GM04503 (cell line): ENCODE measurements around the gene LIMK2.
"Not testable (repeated sequence)": the region's sequence is repeated elsewhere in the genome, so short reads cannot be mapped to it uniquely, and the experiment has no call there.

ENCODE experiments used
- DNase-seq: peaks from one replicate; pipeline ENCODE4 v3.0.0-alpha.2; 2012; ENCODE audit warnings: low read depth

LIMK2 gene

DNA sequence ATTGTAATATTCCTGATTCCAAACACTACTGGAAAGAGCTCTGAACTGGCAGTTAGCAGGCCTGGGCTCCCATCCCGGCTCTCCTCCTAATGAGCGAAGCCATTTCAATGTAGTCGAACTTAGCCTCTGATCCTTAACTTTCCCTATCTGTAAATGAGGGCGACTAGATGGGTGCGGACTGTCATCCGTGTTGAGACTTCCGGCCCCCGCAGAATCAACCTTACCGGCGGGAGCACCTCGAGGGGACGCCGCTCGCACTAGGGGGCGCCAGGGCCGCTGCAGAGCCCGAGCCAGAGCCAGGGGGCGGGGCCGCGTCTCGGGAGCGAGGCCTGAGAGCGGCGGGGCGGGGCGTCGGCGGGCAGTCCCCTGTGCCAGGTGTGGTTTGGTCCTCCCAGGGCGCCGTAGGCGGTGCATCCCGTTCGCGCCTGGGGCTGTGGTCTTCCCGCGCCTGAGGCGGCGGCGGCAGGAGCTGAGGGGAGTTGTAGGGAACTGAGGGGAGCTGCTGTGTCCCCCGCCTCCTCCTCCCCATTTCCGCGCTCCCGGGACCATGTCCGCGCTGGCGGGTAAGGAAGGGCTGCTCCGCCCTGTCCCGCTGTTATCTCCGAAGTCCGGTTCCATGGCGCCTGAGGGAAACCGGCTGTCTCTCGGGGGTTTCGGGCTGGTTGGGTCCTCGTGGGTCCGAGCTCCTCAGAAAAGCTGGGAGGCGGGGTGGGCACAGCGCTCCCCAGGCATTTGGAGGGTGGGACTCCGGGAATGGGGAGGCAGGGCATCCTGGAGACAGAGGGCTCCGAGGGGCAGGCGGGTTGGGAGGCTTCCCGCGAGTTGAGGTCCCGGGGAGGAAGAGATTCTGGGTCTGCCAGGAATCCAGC lies at the start of gene LIMK2:
LIMK2 (plus strand) TSS at position 437 of the 869 bp plus-strand sequence; CDS start at position 548, 111 bp downstream.
- DNase-seq: no peak

DNA sequence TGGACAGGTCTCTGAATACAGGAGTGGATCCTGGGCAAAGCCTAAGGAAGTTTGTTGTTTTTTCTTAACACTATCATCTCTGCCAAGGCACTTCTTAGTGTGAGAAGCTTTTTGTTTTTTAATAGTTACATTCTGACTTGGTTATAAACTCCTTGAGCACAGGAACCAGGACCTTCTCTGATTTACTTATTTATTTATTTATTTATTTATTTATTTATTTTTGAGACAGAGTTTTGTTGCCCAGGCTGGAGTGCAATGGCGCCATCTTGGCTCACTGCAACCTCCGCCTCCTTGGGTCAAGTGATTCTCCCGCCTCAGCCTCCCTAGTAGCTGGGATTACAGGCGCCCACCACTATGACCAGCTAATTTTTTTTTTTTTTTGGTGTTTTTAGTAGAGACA lies 41.1 kb upstream of the LIMK2 start:
- DNase-seq: no peak

- not testable (repeated sequence) for DNase-seq
Observed at GRCh38 chr22:31171734-31172133, 40.4 kb upstream of the LIMK2 start.

- peak; percentile 81 for DNase-seq
Observed at GRCh38 chr22:31173386-31174145, 38.5 kb upstream of the LIMK2 start.

- DNase-seq: no peak
Observed at GRCh38 chr22:31176923-31177322, 35.2 kb upstream of the LIMK2 start.

DNA sequence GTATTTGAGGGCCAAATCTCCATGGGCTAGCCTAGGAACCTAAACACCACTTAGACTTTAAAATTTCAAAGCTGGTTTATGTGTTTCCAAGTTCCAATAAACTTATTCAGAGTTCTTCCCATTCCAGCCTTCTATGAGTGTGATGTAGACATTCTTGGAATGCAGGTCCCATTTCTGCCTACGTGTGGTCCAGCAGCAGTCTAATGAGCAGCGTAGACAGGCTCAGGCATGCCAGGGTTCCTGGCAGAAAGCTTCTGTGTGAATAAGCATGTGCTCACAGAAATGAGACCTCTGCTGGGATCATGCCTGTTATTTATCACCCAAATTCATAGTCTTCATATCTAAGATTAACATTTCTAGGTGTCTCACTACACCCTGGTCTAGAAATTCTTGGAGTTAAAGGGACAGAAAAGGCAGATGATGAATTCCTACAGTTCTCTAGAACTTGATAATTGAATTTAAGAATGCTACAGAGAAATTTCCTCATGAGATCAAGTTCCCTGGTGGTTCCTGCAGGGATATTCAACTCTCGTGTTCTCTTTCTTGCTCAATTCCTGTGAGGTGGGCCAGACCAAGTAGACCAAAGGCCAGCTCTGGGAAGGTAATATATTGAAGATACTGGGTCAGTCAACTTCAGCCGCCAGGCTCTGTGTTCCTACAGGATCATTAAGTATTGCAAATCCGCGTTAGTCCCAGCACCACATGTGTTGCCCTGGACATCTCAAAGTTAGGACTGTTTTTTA lies 34.5 kb upstream of the LIMK2 start:
- DNase-seq: peak; percentile 93

GRCh38 chr22:31178859-31179258 lies 33.2 kb upstream of the LIMK2 start:
- DNase-seq: no peak

- no peak for DNase-seq
Observed at GRCh38 chr22:31179345-31179744, 32.8 kb upstream of the LIMK2 start.

DNA sequence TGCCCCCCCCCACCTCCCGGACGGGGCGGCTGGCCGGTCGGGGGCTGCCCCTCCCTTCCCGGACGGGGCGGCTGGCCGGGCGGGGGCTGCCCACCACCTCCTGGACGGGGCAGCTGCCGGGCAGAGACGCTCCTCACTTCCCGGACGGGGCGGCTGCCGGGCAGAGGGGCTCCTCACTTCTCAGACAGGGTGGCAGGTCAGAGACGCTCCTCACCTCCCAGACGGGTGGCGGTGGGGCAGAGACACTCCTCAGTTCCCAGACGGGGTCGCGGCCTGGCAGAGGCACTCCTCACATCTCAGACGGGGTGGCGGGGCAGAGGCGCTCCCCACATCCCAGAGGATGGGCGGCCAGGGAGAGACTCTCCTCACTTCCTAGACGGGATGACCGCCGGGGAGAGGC lies 28.1 kb upstream of the LIMK2 start:
- DNase-seq: no peak

GRCh38 chr22:31185056-31185455 lies 27.0 kb upstream of the LIMK2 start:
- DNase-seq: no peak

DNA sequence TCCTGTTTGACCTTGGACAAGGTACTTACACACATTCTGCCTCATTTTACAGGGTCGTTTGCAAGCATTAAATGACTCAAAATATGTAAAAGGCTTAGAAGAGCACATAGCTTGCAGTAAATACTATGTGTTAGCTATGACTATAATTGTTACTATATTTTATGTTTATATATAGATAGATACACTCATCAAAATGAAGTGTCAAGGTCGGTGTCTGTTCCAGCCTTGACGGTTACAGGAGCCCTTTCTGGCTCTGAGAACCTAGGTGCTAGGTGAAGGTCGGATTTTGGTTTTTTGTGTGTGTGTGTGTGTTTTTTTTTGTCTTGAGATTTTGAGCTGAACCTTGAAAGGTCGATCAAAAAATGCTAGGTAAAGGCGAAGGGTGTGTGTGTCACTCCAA lies 24.5 kb upstream of the LIMK2 start:
- no peak for DNase-seq

DNA sequence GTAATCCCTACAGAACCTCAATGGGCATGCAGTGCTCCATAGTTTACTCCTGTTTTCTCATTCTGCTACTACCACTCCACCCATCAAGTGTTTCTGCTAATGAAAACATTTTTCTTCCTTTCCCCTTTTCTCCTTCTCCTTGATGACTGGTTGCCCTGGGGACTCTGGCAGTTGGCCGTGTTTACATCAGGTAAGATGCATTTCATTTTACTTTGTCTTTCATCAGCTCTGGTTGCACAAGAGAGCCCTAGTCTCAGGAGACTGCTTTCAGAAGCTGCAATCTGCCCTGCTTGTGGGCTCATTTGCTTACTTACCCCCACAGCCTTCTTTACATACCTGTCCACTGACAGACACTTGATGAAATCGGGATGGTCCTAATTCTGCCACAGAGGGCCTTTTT lies 19.6 kb upstream of the LIMK2 start:
- DNase-seq: no peak

- DNase-seq: no peak
Observed at GRCh38 chr22:31193092-31193491, 19.0 kb upstream of the LIMK2 start.

DNA sequence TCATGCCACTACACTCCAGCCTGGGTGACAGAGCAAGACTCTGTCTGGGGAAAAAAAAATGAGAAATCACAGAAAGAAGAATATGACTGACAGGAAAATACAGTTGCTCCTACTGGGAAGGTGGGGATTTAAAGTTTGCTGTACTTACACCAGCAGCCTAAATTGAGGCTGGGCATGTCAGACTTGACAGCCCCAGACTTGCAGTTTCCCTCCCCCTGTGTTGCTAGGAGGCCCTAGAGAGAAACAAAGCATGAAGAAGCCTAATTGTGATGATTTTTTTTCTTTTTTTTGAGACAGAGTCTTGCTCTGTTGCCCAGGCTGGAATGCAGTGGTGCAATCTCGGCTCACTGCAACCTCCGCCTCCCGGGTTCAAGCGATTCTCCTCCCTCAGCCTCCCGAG lies 17.4 kb upstream of the LIMK2 start:
- not testable (repeated sequence) for DNase-seq

GRCh38 chr22:31199187-31199586 lies 12.9 kb upstream of the LIMK2 start:
- no peak for DNase-seq

- DNase-seq: not testable (repeated sequence)
Observed at GRCh38 chr22:31204352-31204984, 7.6 kb upstream of the LIMK2 start.

- not testable (repeated sequence) for DNase-seq
Observed at GRCh38 chr22:31205059-31205458, 7.0 kb upstream of the LIMK2 start.

- not testable (repeated sequence) for DNase-seq
Observed at GRCh38 chr22:31206460-31206859, 5.6 kb upstream of the LIMK2 start.

DNA sequence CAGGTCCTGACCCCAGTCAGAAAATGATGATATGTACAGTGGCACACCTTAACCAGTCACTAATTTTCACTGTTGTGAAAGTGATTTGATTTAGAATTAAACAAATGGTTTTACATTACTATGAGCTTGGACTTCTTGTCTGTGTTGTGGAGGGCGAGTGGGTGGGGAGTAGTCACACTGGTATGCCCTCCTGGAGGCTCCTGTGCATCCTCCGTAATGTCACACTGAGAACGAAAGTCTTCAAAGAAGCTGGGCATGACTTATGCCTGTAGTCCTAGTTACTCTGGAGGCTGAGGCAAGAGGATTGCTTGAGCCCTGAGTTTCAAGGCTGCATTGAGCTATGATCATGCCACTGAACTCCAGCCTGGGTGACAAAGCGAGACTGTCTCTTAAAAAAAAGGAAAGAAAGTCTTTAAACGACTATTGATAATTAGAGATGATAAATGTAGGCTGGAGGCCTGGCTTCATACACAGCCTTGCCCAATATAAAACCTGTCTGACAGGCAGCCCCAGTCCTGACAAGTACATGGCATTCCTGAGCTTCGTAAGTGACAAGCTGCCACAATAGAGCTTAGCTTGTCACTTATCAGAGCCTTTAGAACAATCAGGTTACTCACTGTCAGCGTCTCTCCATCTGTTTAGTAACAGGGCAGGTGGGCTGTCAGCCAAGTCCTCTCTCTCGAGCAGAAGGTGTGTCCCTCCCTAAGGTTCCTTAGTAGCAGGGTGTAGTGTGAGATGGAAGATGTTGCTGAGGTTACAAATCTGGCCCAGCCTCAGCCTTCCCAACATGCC lies 5.0 kb upstream of the LIMK2 start:
- DNase-seq: no peak

GRCh38 chr22:31210556-31211421 lies 1.3 kb upstream of the LIMK2 start:
- DNase-seq: no peak
